GM19035 (cell line): ENCODE results near the gene CPT2.
A peak's percentile ranks its signal among the peaks of the same experiment; 100 is the strongest.

Experiments
- ATAC-seq: cut with Tn5 transposase; IDR thresholded peaks from one replicate; pipeline ENCODE4 v1.9.1; 2021; ENCODE audit not compliant: unreplicated experiment

Gene CPT2

DNA sequence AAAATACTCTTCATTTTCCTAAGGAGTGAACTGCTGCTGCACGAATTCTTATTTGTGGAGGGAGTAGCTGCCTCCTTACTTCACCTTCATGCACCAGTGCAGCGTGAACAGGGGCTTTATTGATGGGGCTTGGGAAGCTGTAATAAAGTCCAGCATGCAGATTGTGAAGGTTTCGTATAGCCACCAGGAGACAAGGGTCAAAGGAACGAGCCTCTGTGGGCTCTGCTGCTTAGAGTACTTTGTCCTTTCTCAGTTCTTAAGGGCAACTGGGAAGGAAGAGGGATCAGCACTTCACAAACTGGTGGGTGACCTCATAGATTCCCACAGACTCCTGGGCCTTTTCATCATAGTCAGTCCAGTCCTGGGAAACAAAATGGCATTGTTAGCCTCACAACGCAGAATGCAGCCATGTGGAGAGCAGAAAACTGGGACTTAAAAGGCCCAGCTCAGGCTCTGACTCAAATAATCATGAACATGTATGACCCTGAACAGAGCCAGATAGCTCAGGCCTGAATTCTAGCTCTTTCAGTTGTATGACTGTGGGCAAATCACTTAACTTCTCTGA, 17.8 kb downstream of the CPT2 start:
- ATAC-seq = no peak

- no peak for ATAC-seq
Observed at GRCh38 chr1:53218201-53218600, 21.6 kb downstream of the CPT2 start.

DNA sequence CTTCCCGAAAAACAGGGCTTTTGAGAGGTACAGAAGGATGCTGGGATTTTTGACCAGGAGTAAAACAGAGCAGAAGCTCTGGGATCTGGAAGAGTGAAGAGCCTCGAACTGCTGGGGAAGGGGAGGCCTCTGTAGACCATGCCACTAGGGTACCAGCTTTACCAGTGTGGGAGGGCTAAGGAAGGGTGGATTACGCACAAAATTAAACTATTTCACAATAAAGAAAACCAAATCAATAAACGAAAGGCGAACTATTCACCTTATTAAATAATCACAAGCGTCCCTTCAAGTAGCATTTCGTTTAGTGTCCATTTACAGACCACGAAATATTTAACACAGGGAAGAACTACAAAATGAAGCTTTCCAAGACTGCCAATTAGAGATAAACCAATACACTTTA, 23.1 kb downstream of the CPT2 start:
- ATAC-seq = no peak

- peak; percentile 92 for ATAC-seq
Observed at GRCh38 chr1:53220171-53220961, 23.7 kb downstream of the CPT2 start, which contains the start of gene CZIB. Gene CZIB (minus strand): TSS chr1:53220634. CDS start chr1:53220575, 59 bp downstream.

DNA sequence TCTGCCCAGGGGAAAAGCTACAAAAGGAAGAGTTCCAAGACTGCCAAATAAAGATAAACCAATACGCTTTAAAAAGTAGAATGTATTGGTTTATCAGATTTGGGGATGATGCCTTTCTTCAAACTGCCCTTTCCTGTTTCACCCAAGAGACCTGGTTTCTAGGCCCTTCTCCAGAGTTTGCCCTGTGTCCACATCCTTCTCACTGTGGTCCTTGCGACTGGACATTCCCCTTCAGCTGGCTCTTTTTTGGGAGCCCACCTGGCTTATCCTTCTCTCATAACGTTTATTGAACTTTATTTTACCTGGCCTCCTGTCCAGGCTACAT, 24.3 kb downstream of the CPT2 start:
- no peak for ATAC-seq

- ATAC-seq = no peak
Observed at GRCh38 chr1:53237638-53238037, 41.0 kb downstream of the CPT2 start.

GRCh38 chr1:53238197-53239155, 41.9 kb downstream of the CPT2 start, which contains the start of gene MAGOH:
Gene MAGOH (minus strand): TSS chr1:53238518. CDS start chr1:53238448, 70 bp downstream.
- peak; percentile 95 for ATAC-seq

GRCh38 chr1:53241828-53242227, 45.2 kb downstream of the CPT2 start:
- ATAC-seq = no peak

DNA sequence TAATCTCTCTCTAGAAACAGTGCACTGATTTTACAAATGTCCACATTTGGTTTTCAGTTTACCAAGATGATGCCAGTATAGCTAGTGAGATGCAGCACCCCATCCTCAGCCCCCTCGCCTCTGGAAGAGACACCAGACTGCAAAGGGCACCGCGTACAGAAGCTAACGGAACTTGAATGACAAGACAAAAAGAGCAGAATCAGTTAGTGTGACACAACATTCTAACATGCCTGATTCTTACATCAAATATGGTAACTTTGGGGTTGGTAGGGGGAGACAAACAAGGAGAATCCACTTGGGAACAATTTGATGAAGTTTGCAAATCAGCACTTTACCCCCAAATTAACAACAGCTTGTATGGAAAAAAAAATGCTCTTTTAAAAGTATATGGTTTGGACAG, 45.8 kb downstream of the CPT2 start:
- ATAC-seq = no peak

DNA sequence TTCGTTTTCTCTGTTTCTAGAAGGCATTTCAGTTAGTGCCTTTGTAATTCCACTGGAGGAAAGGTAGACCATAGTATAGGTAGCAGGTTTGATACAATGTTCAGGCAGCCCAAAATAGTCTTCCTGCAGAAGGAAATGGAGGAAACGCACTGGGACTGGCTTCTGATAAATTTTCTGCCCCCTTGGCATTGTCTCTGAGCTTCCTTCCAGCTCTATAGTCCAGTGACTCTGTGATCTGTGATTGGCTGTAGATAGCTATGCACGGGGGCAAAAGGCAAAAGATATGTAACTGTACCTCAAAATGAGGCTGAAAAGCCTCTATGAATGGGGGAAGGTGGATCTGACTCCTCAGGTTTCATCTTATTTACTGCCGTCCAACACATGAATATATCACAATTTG, 47.5 kb downstream of the CPT2 start:
- ATAC-seq = no peak

DNA sequence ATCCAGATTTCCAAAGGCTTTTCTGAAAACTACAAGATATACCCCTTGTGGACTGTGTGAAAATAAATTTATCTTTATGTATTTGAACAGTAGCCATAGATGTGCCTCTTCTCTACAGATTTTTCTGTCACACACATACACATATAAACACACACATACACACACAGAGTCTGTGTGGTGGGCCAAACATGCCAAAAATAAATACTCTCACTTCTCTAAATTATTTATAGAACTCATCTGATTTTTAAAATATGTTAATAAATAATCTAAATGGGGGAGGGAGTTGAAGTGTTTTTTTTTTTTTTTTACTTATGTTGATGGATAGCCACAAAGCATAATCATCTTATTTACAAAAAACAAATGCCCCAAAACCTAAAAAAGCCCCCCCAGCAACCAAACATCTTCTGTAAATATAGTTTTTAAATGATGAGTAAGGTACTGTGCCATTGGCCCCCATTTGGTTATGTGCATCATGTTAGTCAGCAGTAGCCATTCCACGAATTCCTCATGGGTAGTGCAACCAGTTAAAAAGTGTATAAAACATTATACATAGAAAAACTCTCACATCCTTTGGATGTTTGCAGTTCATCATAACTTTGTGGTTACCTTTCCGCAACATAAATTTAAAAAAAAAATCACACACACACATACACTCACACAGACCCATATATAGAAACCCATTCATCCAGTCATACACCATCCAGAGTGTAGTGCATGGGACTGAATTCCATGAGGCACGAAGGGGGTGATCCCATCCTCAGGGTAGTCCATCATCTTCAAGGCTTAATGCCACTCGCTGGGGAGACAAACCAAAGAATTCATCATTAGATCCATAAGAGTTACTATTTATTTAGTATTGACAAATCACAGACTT, 49.9 kb downstream of the CPT2 start:
- no peak for ATAC-seq

DNA sequence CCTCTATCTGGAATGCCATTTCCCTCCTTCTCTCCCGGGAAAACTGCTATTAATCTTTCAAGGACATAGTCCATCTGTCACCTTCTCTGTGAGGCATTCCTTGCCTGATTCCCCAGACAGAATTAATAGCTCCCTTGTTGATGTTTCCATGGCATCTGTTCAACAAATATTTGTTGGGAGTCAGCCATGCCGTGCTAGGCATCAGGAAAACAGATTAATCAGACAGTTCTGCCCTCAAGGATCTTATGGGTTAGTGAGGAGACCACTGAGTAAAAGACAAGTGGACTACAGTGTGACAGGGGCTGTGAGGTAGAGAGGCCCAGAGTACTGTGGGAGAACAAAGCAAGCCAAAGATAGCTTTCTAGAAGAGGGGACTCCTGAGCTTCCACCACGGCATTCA, 53.1 kb downstream of the CPT2 start:
- ATAC-seq = no peak

GRCh38 chr1:53250325-53250724, 53.7 kb downstream of the CPT2 start:
- ATAC-seq = no peak

DNA sequence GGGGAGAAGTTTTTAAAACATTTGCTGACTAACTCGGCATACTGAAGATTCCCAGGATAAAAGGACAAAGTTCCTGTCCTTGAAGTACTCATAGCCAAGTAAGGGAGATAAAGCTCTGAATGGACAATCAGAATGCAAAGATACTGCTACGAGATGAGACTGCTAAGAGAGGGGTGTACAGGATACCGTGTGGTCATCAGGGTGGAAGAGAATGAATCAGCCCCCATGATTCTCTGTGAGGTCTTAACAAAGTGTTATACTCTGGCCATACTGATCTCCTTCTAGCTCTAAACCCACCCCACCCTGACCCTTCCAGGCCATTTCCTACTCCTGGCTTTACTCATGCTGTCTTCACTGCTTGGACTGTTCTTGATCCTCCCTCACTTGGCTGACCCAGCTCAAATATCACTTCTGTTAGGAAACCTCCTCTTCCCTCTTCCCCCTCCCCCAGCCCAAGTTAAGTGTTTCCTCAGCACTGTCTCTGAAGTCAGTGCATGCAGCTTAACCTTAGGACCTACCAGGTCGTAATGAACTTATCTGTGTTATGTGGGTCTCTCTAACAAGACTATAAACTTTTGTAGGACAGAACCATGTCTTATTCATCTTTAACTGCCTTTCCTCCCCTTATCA, 57.5 kb downstream of the CPT2 start:
- no peak for ATAC-seq

GRCh38 chr1:53255031-53255430, 58.4 kb downstream of the CPT2 start:
- ATAC-seq = no peak

GRCh38 chr1:53256511-53257453, 60.2 kb downstream of the CPT2 start:
- no peak for ATAC-seq

GRCh38 chr1:53257454-53258081, 60.9 kb downstream of the CPT2 start:
- ATAC-seq = no peak

- ATAC-seq = no peak
Observed at GRCh38 chr1:53258216-53258615, 61.6 kb downstream of the CPT2 start.

GRCh38 chr1:53259932-53260331, 63.3 kb downstream of the CPT2 start:
- peak; percentile 53 for ATAC-seq
